Neuron (in vitro differentiated cells): ENCODE results near the gene UAP1.
A peak's percentile ranks its signal among the peaks of the same experiment; 100 is the strongest.
"Not testable (repeated sequence)": the region's sequence is repeated elsewhere in the genome, so short reads cannot be mapped to it uniquely, and the experiment has no call there.

Experiments used
- H2AFZ ChIP-seq: one replicate; pipeline ENCODE4 v1.6.1; 2013; ENCODE audit warnings: low read depth, mild to moderate bottlenecking, inconsistent platforms, low read length, moderate library complexity
- H3K27me3 ChIP-seq: one replicate; pipeline ENCODE4 v1.6.1; 2013; ENCODE audit warnings: low read length; ENCODE audit not compliant: insufficient read depth
- H3K36me3 ChIP-seq: one replicate; pipeline ENCODE4 v1.6.1; 2013; ENCODE audit warnings: low read length; ENCODE audit not compliant: insufficient read depth
- H3K4me1 ChIP-seq: one replicate; pipeline ENCODE4 v1.6.1; 2013; ENCODE audit warnings: low read length; ENCODE audit not compliant: insufficient read depth
- H3K4me3 ChIP-seq: 2 replicates; pipeline ENCODE4 v1.5.1; 2013; ENCODE audit warnings: mild to moderate bottlenecking, low read length, moderate library complexity
- H3K9me3 ChIP-seq: one replicate; pipeline ENCODE4 v1.6.1; 2013; ENCODE audit warnings: low read length

UAP1 gene

GRCh38 chr1:162551969-162552683, 9.4 kb upstream of the UAP1 start:
- H3K36me3 ChIP-seq, result no peaks in the 10 kb centered on the region
- no peaks in the 10 kb centered on the region for H3K9me3 ChIP-seq
- H3K4me1 ChIP-seq, result no peaks in the 10 kb centered on the region
- no peak overlapping the region for H3K4me3 ChIP-seq
- H3K27me3 ChIP-seq, result no peaks in the 10 kb centered on the region
- H2AFZ ChIP-seq, result no peak overlapping the region

DNA sequence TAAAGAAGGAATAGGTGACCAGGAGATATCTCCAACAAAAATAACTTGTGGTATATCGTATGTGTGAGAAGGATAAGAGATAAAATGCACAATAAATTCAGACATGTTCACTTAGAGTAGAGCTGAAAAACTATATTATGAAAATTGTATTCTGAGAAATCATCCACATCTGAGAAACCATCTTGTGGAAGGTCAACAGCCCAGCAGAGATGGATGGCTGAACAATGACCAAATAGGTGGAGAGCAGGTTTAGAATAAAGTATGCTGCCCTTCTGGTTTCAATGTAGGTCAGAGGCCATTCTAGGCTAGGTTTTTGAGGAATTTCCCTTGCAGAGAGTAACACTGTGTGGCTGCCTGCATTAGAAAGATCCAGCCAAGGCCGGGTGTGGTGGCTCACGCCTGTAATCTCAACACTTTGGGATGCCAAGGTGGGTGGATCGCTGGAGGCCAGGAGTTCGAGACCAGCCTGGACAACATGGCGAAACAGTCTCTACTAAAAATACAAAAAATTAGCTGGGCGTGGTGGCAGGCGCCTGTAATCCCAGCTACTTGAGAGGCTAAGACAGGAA, 8.8 kb upstream of the UAP1 start:
- H3K36me3 ChIP-seq, result no peaks in the 10 kb centered on the region
- H3K9me3 ChIP-seq, result no peaks in the 10 kb centered on the region
- no peaks in the 10 kb centered on the region for H3K4me1 ChIP-seq
- no peaks in the 10 kb centered on the region for H3K27me3 ChIP-seq
- no peak overlapping the region for H2AFZ ChIP-seq
- H3K4me3 ChIP-seq, result no peak overlapping the region

- H2AFZ ChIP-seq, result no peak overlapping the region
- no peaks in the 10 kb centered on the region for H3K36me3 ChIP-seq
- H3K9me3 ChIP-seq, result no peaks in the 10 kb centered on the region
- H3K4me3 ChIP-seq, result no peak overlapping the region
- H3K27me3 ChIP-seq, result no peaks in the 10 kb centered on the region
- no peaks in the 10 kb centered on the region for H3K4me1 ChIP-seq
These were observed 7.3 kb upstream of the UAP1 start for GRCh38 chr1:162554258-162554657.

GRCh38 chr1:162557536-162557935, 4.0 kb upstream of the UAP1 start:
- H2AFZ ChIP-seq, result no peak overlapping the region
- no peaks in the 10 kb centered on the region for H3K27me3 ChIP-seq
- no peak overlapping the region for H3K4me3 ChIP-seq
- H3K4me1 ChIP-seq, result peaks cover 4% of the 10 kb centered on the region
- H3K9me3 ChIP-seq, result no peaks in the 10 kb centered on the region
- no peaks in the 10 kb centered on the region for H3K36me3 ChIP-seq

DNA sequence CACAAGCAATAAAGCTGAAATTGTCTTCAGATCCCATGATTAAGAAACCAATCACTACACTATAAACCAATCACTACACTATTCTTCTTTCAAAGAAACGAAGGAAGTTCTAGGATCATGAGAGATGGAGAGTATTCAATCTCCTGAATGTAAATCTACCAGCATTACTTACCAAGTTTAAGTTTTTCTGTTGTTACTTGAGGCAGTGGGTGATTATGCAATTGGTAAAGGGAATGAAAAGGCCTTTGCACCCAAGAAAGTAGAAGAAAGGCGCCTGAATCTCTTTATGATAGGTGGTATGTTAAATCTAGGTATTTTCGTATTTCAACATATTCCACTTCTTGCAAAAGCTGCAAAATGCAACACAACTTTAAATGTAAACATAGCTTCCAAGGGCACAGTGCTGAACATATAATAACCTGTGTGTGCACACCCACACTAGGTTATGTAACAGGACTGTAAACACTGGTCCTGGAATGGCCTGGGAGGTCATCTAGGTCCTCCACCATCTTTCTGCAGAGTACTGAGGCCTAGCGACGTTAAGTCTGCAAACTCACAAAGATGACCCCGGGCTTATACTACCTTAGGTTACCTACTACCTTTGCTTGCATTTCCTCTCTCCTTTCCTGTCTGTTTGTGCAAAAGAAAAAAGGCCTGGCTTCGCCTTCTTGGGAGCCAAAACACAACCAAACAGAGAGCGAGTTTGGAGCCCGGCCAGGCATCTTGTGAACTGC, 1.1 kb upstream of the UAP1 start:
- peaks cover 5% of the 10 kb centered on the region for H3K4me1 ChIP-seq
- H3K9me3 ChIP-seq, result no peaks in the 10 kb centered on the region
- H3K4me3 ChIP-seq, result peak overlapping the region; percentile 85
- no peaks in the 10 kb centered on the region for H3K27me3 ChIP-seq
- no peaks in the 10 kb centered on the region for H3K36me3 ChIP-seq
- H2AFZ ChIP-seq, result peak overlapping the region; percentile 90

- Histone ChIP-seq H3K4me3 (peak overlapping the region; percentile 85), H3K4me1 (peaks cover 5% of the 10 kb centered on the region), H3K9me3 (no peaks in the 10 kb centered on the region), H3K27me3 (no peaks in the 10 kb centered on the region), H2AFZ (peak overlapping the region; percentile 90), H3K36me3 (no peaks in the 10 kb centered on the region)
These were observed 396 bp upstream of the UAP1 start for GRCh38 chr1:162561037-162561615.

DNA sequence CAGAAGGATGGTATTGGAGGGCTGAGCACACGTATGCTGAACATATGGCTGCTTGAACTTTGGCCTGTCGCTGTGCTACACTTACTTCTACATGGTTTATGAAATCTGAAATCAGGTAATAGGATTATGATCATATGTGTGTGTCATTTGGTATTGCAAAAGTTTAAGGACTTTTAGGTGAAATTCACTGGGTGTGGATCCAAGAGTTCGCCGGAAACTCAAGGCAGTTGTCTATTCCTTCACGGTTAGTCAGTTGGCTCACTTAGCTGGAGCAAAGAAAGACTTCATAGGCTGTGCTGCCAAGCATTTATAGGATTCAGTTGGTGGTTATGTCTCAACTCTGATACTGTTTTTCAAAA, 927 bp downstream of the UAP1 start:
- Histone ChIP-seq H3K36me3 (peaks cover 7% of the 10 kb centered on the region), H3K4me3 (peak overlapping the region; percentile 85), H2AFZ (no peak overlapping the region), H3K27me3 (no peaks in the 10 kb centered on the region), H3K4me1 (peaks cover 5% of the 10 kb centered on the region), H3K9me3 (no peaks in the 10 kb centered on the region)

DNA sequence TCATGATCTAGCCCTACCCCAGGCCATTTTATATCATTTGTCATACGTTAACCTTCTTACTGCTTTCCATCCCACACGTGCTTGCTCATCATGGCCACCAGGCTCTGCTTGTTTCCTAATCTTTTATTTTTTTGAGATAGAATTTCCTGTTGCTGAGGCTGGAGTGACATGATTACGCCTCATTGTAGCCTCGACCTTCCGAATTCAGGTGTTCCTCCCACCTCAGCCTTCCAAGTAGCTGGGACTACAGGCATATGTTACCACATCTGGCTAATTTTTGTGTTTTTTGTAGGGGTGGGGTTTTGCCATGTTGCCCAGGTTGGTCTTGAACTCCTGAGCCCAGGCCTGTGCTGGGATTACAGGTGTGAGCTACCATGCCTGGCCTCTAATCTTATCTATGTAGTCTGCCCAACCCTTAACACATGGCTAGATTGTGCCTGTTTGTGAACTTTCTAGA, 3.3 kb downstream of the UAP1 start:
- Histone ChIP-seq H2AFZ (no peak overlapping the region), H3K36me3 (peaks cover 21% of the 10 kb centered on the region), H3K4me3 (no peak overlapping the region), H3K27me3 (no peaks in the 10 kb centered on the region), H3K9me3 (no peaks in the 10 kb centered on the region), H3K4me1 (peaks cover 5% of the 10 kb centered on the region)

DNA sequence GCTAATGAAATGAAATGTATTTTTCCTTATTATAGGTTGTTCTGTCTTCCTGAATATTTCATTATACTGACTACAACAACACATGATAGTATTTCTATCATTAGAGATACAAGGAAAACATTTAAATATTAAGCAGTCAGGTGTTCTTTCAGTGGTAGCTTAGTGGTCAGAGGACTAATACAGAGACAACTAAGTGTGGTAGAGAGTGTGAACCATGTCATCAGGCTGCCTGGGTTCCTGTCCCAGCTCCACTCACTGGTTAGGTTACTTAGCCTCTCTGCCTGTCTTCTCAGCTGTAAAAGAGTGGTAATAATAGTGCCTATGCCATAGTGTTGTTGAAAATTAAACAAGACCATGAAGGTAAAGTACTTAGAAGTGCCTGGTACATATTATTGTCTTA, 3.9 kb downstream of the UAP1 start:
- Histone ChIP-seq H3K4me3 (no peak overlapping the region), H3K4me1 (peaks cover 5% of the 10 kb centered on the region), H3K36me3 (peaks cover 21% of the 10 kb centered on the region), H3K27me3 (no peaks in the 10 kb centered on the region), H3K9me3 (no peaks in the 10 kb centered on the region), H2AFZ (no peak overlapping the region)

DNA sequence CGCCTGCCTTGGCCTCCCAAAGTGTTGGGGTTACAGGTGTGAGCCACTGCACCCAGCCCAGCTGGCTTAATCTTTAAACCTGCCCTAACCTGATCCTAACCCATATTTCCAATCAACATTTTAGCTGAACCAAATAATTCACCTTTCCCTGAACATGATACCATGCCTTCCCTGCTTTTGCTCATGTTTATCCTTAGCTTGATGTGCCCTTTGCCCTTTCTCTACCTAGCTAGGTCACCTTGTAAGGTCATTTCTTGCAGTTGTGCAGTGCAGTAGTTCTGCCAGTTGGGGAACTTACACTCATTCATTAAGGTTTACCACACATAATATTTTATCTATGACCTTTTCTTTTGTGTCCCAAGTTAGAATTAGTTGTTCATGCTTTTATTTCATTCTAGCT, 5.3 kb downstream of the UAP1 start:
- Histone ChIP-seq H3K4me3 (no peak overlapping the region), H3K27me3 (no peaks in the 10 kb centered on the region), H3K4me1 (peaks cover 3% of the 10 kb centered on the region), H2AFZ (no peak overlapping the region), H3K9me3 (no peaks in the 10 kb centered on the region), H3K36me3 (peaks cover 24% of the 10 kb centered on the region)

DNA sequence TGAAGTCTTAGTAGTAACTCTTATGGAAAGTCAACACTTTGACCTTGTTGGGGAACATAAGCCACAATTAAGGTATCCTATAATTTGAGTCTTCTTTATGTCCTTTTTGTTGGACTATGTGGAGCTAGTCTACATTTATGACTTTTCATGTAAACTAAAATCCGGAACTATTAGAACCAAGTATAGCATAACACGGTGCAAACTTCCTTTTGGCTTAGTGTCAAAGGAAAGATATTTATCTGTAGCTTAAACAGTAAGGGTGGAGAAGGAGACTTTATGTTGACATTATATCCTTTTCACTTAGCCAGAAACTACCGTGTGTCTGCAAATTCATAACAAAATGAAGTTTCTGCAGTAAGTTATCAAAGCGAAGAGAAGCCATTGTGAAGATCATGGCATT, 7.3 kb downstream of the UAP1 start:
- Histone ChIP-seq H3K4me1 (no peaks in the 10 kb centered on the region), H2AFZ (no peak overlapping the region), H3K4me3 (no peak overlapping the region), H3K36me3 (peaks cover 24% of the 10 kb centered on the region), H3K27me3 (no peaks in the 10 kb centered on the region), H3K9me3 (no peaks in the 10 kb centered on the region)

- H2AFZ ChIP-seq, result no peak overlapping the region
- no peaks in the 10 kb centered on the region for H3K27me3 ChIP-seq
- H3K4me3 ChIP-seq, result no peak overlapping the region
- H3K9me3 ChIP-seq, result no peaks in the 10 kb centered on the region
- peaks cover 24% of the 10 kb centered on the region for H3K36me3 ChIP-seq
- no peaks in the 10 kb centered on the region for H3K4me1 ChIP-seq
These were observed 9.2 kb downstream of the UAP1 start for GRCh38 chr1:162570718-162571117.

DNA sequence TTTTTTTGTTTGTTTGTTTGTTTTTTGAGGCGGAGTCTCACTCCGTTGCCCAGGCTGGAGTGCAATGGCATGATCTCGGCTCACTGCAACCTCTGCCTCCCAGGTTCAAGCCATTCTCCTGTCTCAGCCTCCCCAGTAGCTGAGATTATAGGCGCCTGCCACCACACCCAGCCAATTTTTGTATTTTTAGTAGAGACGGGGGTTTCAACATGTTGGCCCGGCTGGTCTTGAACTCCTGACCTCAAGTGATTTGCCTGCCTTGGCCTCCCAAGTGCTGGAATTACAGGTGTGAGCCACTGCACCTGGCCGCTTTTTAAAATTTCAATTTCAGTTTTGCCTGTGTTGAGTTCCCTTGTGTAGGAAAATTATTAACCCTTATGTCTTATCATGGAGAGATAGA, 9.6 kb downstream of the UAP1 start:
- not testable (repeated sequence) for H3K4me3 ChIP-seq, H3K4me1 ChIP-seq, H3K27me3 ChIP-seq, H2AFZ ChIP-seq, H3K9me3 ChIP-seq
- peaks cover 24% of the 10 kb centered on the region for H3K36me3 ChIP-seq
